ENCODE results near the gene WEE1.

The WEE1 gene

GRCh38 chr11:9565822-9566560, 7.5 kb upstream of the WEE1 start:
- in situ Hi-C loops (cut with HindIII; ENCODE audit: low sequenced_read_pairs): no loop called here

DNA sequence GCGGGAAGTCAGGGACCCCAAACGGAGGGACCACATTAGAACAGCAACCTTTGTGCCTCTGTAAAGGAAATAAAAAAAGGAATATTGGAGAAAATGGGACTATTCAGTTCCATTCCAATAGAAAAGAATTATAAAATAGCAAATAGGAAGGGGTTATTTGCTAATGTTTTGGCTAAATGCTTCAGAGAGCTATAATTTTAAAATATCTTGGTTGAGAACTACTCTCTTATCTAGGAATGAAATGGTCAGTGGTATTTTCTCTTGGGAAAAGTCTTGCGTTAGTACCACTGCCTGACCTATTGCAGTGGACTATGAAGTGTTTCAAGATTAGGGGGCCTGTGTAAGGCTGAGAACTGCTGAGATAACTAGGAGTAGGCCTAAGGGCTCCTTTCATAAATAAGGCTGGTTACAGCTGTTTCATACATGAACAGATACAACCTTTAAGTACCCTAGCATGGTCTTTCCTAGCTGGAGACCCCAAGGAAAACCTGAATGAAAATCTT, 6.9 kb upstream of the WEE1 start:
- in situ Hi-C loops (cut with HindIII; ENCODE audit: low sequenced_read_pairs): no loop called here

- in situ Hi-C loops (cut with HindIII; ENCODE audit: low sequenced_read_pairs): no loop called here
These were observed 6.1 kb upstream of the WEE1 start for GRCh38 chr11:9567401-9567800.

- in situ Hi-C loops (cut with HindIII; ENCODE audit: low sequenced_read_pairs): no loop called here
These were observed 5.2 kb upstream of the WEE1 start for GRCh38 chr11:9568161-9568853.

- in situ Hi-C loops (cut with HindIII; ENCODE audit: low sequenced_read_pairs): no loop called here
These were observed 4.4 kb upstream of the WEE1 start for GRCh38 chr11:9568854-9569587.

DNA sequence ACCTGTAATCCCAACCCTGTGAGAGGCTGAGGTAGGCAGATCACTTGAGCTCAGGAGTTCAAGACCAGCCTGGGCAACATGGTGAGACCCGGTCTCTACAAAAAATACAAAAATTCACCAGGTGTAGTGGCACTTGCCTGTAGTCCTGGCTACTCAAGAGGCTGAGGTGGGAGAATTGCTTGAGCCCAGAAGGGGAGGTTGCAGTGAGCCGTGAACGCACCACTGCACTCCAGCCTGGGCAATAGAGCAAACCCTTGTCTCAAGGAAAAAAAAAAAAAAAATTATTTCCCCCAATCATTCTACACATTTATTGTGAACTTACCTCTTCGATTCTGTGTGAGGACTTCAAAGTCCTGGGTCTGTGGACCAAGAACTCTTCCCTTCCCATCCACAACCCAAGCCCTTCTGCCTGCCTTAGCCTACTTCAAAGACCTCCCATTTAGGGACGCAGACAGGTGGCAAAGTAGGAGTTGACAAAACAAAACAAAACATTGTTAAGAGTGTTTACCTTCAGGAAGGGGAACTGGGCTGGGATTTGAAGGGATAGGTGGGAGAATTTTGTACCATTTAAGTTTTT, 3.8 kb upstream of the WEE1 start:
- in situ Hi-C loops (cut with HindIII; ENCODE audit: low sequenced_read_pairs): no loop called here

GRCh38 chr11:9570313-9571025, 3.0 kb upstream of the WEE1 start:
- in situ Hi-C loops (cut with HindIII; ENCODE audit: low sequenced_read_pairs): no loop called here

DNA sequence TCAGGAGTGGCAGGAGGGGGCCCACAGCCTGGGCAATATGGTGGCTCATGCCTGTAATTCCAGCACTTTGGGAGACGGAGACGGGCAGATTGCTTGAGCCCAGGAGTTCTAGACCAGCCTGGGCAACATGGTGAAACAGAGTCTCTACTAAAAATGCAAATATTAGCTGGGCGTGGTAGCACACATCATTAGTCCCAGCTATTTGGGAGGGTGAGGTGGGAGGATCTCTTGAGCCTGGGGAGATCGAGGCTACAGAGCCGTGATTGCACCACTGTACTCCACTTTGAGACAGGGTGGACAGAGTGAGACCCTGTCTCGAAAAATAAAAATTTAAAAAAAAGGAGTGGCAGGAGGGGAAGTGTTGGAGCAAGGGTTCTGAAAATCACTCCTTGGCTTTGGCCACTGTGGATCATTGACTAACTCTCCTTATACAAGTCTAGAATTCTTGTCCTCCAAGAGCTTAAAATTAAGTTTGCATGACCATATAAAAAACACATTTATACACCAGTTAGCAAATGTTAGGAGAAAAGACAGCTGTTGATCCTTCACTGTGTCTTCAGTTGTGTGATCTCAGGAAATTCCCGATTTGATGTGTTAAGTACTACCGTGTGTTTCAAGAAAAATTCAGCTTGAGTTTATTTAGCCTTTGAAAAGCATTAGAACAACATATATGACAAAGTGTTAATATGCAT, 2.3 kb upstream of the WEE1 start:
- in situ Hi-C loops (cut with HindIII; ENCODE audit: low sequenced_read_pairs): no loop called here

DNA sequence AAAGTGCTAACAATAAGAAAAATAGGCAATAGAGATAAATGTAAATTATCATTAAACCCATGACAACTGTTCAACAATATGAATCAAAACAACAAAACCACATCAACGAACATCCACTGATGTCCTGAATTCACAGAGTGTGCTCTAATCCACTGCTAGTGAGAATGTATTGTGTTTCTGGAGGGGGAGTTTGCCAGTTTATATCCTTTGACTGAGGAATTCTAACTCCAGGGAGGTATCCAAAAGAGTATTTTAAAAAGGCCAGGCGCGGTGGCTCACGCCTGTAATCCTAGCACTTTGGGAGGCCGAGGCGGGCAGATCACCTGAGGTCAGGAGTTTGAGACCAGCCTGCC, 1.7 kb upstream of the WEE1 start:
- in situ Hi-C loops (cut with HindIII; ENCODE audit: low sequenced_read_pairs): no loop called here

- in situ Hi-C loops (cut with HindIII; ENCODE audit: low sequenced_read_pairs): no loop called here
These were observed 528 bp downstream of the WEE1 start for GRCh38 chr11:9573775-9574621.

DNA sequence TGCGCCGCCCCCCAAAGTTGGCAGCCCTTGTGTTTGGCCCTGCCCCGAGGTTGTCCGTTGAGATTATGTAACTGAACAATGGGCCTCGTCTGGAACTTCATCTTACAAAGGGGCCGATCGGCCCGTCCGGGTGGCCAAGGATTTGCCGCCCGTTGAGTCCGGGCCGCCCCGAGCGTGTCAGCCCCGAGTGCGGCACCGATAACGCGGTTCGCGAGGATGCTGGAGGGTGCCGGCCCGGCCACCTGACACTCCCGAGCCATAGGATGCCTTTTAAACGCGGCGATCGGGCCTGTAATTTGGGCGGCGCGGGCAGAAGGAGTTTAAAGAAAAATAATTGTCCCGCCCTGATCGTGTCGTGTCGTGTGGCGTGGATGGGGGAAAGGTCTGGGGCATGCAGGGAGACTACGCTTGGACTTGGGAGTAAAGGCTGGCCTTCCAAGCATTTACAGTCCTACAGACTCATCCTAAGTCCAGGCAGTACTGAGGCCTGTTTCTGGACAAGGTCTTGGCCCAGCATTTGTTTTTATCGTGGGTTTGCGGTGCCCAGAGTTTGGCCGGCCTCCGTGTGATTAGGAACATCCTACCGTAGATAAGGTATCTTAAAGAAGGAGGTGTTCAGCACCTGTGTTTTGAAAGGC, 1.3 kb downstream of the WEE1 start:
- in situ Hi-C loops (cut with HindIII; ENCODE audit: low sequenced_read_pairs): no loop called here

- in situ Hi-C loops (cut with HindIII; ENCODE audit: low sequenced_read_pairs): no loop called here
These were observed 2.1 kb downstream of the WEE1 start for GRCh38 chr11:9575260-9576240.

DNA sequence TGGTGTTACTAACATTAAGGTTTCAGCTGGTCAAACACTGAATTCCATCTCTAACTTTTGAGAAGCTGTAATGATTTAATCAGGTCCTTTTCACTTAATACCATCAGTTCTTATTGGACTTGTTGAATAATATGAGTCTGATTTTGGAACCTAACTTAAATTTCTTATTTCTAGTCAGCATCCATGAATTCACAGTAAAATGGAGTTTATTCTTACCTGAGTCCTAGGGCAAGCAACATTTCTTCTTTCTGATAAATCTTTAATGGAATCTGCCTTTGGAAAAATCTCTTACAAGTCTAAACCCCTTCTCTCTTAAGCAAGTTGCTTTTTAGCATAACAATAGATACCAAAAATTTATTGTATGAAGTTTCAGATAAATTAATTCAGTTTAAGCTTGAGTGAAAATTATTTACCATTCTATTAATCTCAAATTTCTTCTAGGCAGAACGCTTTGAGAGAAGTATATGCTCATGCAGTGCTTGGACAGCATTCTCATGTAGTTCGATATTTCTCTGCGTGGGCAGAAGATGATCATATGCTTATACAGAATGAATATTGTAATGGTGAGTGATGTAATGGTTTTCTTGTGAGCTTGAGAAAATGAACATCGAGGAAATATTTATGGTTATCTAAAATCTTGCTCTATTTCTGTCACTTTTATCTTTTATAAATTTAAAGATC, 3.4 kb downstream of the WEE1 start:
- in situ Hi-C loops (cut with HindIII; ENCODE audit: low sequenced_read_pairs): no loop called here

DNA sequence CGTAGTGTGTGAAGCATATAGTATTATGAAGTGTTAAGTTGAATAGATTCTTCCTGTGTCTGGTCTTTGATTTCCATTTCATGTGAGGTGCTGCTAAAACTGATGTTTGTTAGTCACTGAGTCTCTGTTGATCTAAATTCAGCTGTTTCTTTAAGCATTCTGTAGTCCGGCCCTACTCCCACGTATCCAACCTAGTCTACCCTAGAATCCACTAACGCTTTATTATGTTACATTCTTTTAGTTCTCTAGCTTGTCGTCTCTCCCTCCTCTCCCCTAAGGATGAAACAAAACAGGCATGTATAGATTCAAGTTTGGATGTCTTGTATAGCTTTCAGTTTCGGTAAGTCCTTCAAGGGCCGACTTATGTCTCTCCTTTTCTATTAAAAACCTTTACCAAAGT, 4.1 kb downstream of the WEE1 start:
- in situ Hi-C loops (cut with HindIII; ENCODE audit: low sequenced_read_pairs): no loop called here

DNA sequence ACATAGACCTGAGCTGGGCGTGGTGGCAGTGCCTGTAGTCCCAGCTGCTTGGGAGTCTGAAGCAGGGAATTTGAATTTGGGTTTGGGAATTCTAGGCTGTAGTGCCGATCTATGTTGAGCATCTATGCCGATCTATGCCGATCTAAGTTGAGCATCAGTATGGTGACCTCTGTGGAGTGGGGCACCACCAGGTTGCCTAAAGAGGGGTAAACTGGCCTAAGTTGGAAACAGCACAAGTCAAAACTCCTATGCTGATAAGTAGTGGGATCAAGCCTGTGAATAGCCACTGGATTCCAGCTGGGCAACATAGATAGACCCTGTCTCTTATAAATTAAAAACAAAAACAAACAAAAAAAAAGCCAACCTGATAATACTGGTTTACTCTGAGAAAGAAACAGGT, 7.4 kb downstream of the WEE1 start:
- in situ Hi-C loops (cut with HindIII; ENCODE audit: low sequenced_read_pairs): no loop called here

DNA sequence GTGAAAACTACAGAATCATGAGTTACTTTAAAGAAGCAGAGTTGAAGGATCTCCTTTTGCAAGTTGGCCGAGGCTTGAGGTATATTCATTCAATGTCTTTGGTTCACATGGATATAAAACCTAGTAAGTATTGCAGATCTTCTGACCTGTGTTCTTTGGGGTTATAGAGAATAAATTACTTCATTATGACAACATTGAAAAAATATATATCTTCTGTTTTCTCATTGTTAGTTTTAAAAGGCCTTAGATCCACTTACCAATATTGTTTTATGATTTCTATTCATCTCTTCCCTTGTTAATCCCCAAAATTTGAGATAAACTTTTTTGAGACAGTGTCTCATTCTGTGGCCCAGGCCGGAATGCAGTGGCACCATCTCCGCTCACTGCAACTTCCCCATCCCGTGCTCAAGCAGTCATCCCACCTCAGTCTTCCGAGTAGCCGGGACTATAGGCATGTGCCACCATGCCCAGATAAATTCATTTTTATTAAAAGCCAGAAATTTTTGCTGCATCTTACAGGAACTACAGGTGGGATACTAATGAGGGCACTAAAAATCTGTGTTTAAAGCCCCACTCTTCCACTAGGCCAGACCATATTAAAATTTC, 8.2 kb downstream of the WEE1 start:
- in situ Hi-C loops (cut with HindIII; ENCODE audit: low sequenced_read_pairs): no loop called here

DNA sequence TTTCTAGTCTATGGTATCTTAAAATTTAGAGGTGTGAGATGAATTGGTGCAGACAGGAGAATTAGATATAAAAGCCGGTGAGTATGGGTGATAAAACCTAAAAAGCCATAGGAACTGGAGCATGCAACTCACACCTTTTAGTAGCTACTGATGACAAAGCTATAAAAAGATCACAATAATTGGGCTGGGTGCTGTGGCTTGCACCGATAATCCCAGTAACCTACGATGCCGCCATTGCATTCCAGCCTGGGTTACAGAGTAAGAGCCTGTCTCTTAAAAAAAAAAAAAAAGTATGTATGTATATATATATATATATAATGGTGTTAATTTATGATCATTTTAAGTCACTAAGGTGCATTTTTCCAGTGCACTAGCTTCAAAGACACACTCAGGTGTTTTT, 17.2 kb downstream of the WEE1 start:
- in situ Hi-C loops (cut with HindIII; ENCODE audit: low sequenced_read_pairs): no loop called here
